Left renal cortex interstitium (tissue), 4 donors: ENCODE measurements around the gene SCUBE2. TPM values are rescaled to one million over a fixed set of nuclear protein-coding genes. Genes with fewer than 3 reads are reported as not detected.

Experiments
- DNase-seq, 4 donors: peaks; one replicate each; pipeline ENCODE4 v3.0.0-alpha.2; 2013; ENCODE audit warnings: low read depth in 4 of 4, low spot score in 2 of 4, missing footprints in 1 of 4
- polyA plus RNA-seq, 4 donors: library from polyadenylated mRNA; unstranded; fragments of 120-200 nt; gene quantifications; one replicate each; pipeline ENCODE4 v1.2.1, GENCODE V29; 2013; ENCODE audit not compliant: insufficient read length in 4 of 4

Gene SCUBE2
- polyA plus RNA-seq, result 1 to 10 TPM; 4.5 to 7.9 (median 6.2) TPM

- DNase-seq, result no peak
These were observed at the start of gene SCUBE2 for GRCh38 chr11:9091044-9091922. TSS of gene SCUBE2 (minus strand) at chr11:9091599. CDS start at chr11:9091528, 71 bp downstream.

GRCh38 chr11:9141186-9141585 lies 49.8 kb upstream of the SCUBE2 start:
- DNase-seq, result no peak

- DNase-seq, result no peak
These were observed 48.4 kb upstream of the SCUBE2 start for GRCh38 chr11:9139628-9140357.

GRCh38 chr11:9138612-9139579 lies 47.5 kb upstream of the SCUBE2 start:
- DNase-seq, result no peak

- no peak for DNase-seq
These were observed 46.7 kb upstream of the SCUBE2 start for GRCh38 chr11:9138133-9138453.

GRCh38 chr11:9137293-9138132 lies 46.1 kb upstream of the SCUBE2 start:
- peak; percentile 21 to 62 (median 57) for DNase-seq

GRCh38 chr11:9136741-9137140 lies 45.3 kb upstream of the SCUBE2 start:
- DNase-seq, result no peak

- no peak for DNase-seq
These were observed 42.6 kb upstream of the SCUBE2 start for GRCh38 chr11:9133956-9134355.

GRCh38 chr11:9132203-9132878 lies 40.9 kb upstream of the SCUBE2 start:
- no peak for DNase-seq

GRCh38 chr11:9130297-9130696 lies 38.9 kb upstream of the SCUBE2 start:
- no peak for DNase-seq

- DNase-seq, result no peak
These were observed 35.2 kb upstream of the SCUBE2 start for GRCh38 chr11:9126636-9127035.

- no peak for DNase-seq
These were observed 33.9 kb upstream of the SCUBE2 start for GRCh38 chr11:9125185-9125886.

- no peak for DNase-seq
These were observed 32.4 kb upstream of the SCUBE2 start for GRCh38 chr11:9123595-9124304.

- DNase-seq, result no peak
These were observed 30.0 kb upstream of the SCUBE2 start for GRCh38 chr11:9121469-9121796.

GRCh38 chr11:9120664-9121468 lies 29.5 kb upstream of the SCUBE2 start:
- DNase-seq, result no peak

- no peak for DNase-seq
These were observed 26.9 kb upstream of the SCUBE2 start for GRCh38 chr11:9118277-9118676.

GRCh38 chr11:9112075-9112474 lies 20.7 kb upstream of the SCUBE2 start:
- no peak for DNase-seq
